ENCODE results near the gene C2CD4C.

DNA sequence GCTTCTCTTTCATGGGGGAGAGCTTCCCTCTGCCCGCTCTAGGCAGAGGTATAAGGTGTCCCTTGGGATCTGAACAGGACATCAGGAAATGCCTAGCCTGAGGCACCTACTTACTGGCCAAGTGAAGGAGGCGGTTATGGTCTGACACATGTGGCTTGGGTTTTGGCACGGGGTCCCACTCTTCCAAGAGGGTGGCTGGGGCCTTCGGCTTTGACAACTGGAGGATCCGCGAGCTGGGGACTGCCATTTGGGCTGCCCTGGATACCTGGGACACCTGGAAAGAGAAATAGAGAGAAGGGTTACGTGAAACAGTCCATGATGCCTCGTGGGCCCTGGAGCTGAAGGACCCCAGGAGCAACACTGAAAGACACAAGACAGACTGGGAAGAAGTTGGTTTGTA is 42.0 kb downstream of the C2CD4C start:
- TF ChIP-seq, protein P1, sequence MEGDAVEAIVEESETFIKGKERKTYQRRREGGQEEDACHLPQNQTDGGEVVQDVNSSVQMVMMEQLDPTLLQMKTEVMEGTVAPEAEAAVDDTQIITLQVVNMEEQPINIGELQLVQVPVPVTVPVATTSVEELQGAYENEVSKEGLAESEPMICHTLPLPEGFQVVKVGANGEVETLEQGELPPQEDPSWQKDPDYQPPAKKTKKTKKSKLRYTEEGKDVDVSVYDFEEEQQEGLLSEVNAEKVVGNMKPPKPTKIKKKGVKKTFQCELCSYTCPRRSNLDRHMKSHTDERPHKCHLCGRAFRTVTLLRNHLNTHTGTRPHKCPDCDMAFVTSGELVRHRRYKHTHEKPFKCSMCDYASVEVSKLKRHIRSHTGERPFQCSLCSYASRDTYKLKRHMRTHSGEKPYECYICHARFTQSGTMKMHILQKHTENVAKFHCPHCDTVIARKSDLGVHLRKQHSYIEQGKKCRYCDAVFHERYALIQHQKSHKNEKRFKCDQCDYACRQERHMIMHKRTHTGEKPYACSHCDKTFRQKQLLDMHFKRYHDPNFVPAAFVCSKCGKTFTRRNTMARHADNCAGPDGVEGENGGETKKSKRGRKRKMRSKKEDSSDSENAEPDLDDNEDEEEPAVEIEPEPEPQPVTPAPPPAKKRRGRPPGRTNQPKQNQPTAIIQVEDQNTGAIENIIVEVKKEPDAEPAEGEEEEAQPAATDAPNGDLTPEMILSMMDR (IDR thresholded peaks at IDR 0.05): no peak
- no peak for TF ChIP-seq POLR2A (IDR thresholded peaks at IDR 0.05)
